HUES64 (cell line): Measurements from ENCODE around the gene PHF13.
A peak's percentile ranks its signal among the peaks of the same experiment; 100 is the strongest.

Experiments
- H3K27ac ChIP-seq: 2 replicates; pipeline ENCODE4 v1.7.0; 2013; ENCODE audit warnings: low read depth, low read length, inconsistent platforms
- H3K27me3 ChIP-seq: 2 replicates; pipeline ENCODE4 v1.6.1; 2013; ENCODE audit warnings: mild to moderate bottlenecking, low read length; ENCODE audit not compliant: insufficient read depth
- H3K36me3 ChIP-seq: 2 replicates; pipeline ENCODE4 v1.6.1; 2013; ENCODE audit warnings: mild to moderate bottlenecking, low read length; ENCODE audit not compliant: insufficient read depth
- H3K4me1 ChIP-seq: 2 replicates; pipeline ENCODE4 v1.6.1; 2013; ENCODE audit warnings: mild to moderate bottlenecking, low read length, moderate library complexity; ENCODE audit not compliant: insufficient read depth
- H3K4me3 ChIP-seq: 2 replicates; pipeline ENCODE4 v1.5.1; 2013; ENCODE audit warnings: mild to moderate bottlenecking, low read length, moderate library complexity
- H3K9ac ChIP-seq: 2 replicates; pipeline ENCODE4 v1.6.1; 2013; ENCODE audit warnings: mild to moderate bottlenecking, low read depth, low read length
- H3K9me3 ChIP-seq: 2 replicates; pipeline ENCODE4 v1.6.1; 2013; ENCODE audit warnings: low read depth, low read length; ENCODE audit not compliant: insufficient read depth
- WGBS: fragments of 150-250, 120-280 bp; methylation state at CpG from one replicate; pipeline ENCODE4 v1.1.7; 2013; ENCODE audit warnings: missing lambda C conversion rate; 5-methylcytosine and 5-hydroxymethylcytosine counted together

The PHF13 gene

DNA sequence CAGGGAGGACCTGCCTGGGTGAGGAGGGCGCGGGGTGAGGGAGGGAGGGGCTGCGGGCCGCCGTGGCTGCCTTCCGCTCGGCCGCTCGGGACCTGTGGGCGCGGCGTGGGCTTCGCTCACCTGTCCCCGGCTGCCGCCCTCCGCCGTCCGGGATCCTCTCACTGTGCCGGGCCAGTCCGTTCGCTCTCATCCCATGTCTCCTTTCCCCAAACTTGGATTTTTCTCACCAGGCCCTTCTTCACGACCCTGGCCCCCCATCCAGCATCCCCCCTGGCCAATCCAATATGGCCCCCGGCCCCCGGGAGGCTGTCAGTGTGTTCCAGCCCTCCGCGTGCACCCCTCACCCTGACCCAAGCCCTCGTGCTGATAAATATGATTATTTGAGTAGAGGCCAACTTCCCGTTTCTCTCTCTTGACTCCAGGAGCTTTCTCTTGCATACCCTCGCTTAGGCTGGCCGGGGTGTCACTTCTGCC is 33.4 kb upstream of the PHF13 start:
- Histone ChIP-seq H3K4me3 (peak overlapping the region; percentile 72), H3K9me3 (no peaks in the 10 kb centered on the region), H3K27ac (peak overlapping the region; percentile 21; the same call in 1 of the 2 replicates), H3K27me3 (no peaks in the 10 kb centered on the region), H3K9ac (peak overlapping the region; percentile 53), H3K36me3 (no peaks in the 10 kb centered on the region), H3K4me1 (peaks cover 5% of the 10 kb centered on the region; the same call in 1 of the 2 replicates)
- 2% methylated on average over 27 of the region's 30 CpGs for WGBS

GRCh38 chr1:6580593-6581409 is 32.7 kb upstream of the PHF13 start:
- Histone ChIP-seq H3K4me1 (peaks cover 5% of the 10 kb centered on the region; the same call in 1 of the 2 replicates), H3K9me3 (no peaks in the 10 kb centered on the region), H3K4me3 (peak overlapping the region; percentile 72), H3K27me3 (no peaks in the 10 kb centered on the region), H3K27ac (no peak overlapping the region), H3K9ac (peak overlapping the region; percentile 53), H3K36me3 (no peaks in the 10 kb centered on the region)
- 52% methylated on average over 19 of the region's 19 CpGs for WGBS

GRCh38 chr1:6581561-6582305 is 31.8 kb upstream of the PHF13 start:
- H3K27me3 ChIP-seq = no peaks in the 10 kb centered on the region
- H3K4me3 ChIP-seq = no peak overlapping the region
- H3K36me3 ChIP-seq = no peaks in the 10 kb centered on the region
- H3K27ac ChIP-seq = no peak overlapping the region
- H3K9me3 ChIP-seq = no peaks in the 10 kb centered on the region
- H3K4me1 ChIP-seq = peaks cover 5% of the 10 kb centered on the region; the same call in 1 of the 2 replicates
- 95% methylated on average over 10 of the region's 10 CpGs for WGBS
- H3K9ac ChIP-seq = no peak overlapping the region

DNA sequence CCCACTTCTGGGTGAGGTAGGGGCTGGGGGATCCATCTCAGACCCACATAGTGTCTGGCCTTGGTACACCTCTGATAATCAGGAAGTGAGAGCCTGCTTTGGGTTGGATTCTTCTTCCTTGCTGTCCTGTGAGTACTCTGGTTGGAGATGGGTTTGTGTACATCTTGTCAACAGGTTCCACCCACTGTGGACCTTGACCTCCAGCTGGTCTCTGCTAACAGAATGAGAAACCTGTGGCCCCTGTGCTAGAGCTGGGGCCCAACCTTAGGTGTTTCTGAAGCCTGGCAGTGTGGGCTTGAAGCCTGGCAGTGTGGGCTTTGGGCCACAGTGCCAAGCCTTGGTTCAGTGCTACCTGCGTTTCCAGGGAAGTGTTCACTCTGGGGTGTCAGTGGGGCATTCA is 31.2 kb upstream of the PHF13 start:
- no peak overlapping the region for H3K27ac ChIP-seq

DNA sequence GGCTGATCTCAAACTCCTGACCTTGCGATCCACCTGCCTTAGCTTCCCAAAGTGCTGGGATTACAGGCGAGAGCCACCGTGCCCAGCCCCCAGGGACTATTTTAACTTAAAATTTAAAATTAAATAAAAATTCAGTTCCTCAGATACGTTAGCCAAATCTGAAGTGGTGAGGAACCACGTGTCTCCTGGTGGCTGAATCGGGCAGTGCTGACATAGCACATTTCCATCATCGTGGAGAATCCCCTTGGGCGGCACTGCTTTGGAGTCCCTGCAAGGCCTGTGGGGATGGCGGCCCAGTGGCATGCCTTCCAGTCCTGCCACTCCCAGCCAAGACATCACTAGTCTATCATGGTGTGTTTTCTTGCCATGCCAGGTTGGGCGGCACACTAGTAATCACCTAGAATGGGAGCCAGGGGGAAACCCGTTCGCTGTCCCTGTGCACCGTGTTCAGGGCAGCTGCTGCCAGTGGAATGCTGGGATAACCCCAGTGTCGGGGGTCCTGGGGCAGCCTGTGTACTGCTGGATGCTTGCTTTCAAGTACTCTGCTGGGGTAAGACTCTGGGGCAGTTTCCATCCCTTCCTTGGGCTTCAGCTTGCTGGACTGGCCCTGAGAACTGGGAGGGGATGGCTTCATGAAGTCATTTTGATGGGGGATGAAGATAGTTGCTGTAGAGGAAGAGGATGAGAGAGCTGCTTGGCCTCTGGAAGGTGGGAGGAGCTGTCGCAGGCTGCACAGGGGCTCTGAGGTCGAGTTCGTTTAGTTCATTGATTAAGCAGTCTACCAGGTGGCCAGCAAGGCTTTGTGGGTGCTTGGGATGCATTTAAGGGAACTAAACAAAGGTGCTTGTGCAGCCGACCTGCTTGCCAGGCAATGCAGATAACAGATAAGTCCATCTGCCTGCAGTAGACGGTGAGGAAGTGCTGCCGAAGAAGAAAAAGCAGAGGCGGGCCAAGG is 29.1 kb upstream of the PHF13 start:
- no peaks in the 10 kb centered on the region for H3K9me3 ChIP-seq
- H3K9ac ChIP-seq = no peak overlapping the region
- H3K27me3 ChIP-seq = no peaks in the 10 kb centered on the region
- 90% methylated on average over 21 of the region's 21 CpGs for WGBS
- H3K4me3 ChIP-seq = no peak overlapping the region
- peaks cover 16% of the 10 kb centered on the region for H3K36me3 ChIP-seq
- H3K27ac ChIP-seq = no peak overlapping the region
- no peaks in the 10 kb centered on the region for H3K4me1 ChIP-seq

More for the DNA sequence above, 31.2 kb upstream of the PHF13 start:
- Histone ChIP-seq H3K9ac (no peak overlapping the region), H3K4me1 (peaks cover 5% of the 10 kb centered on the region; the same call in 1 of the 2 replicates), H3K4me3 (no peak overlapping the region), H3K27me3 (no peaks in the 10 kb centered on the region), H3K9me3 (no peaks in the 10 kb centered on the region), H3K36me3 (no peaks in the 10 kb centered on the region)
- 93% methylated on average over 1 of the region's 1 CpG for WGBS

GRCh38 chr1:6585081-6585722 is 28.3 kb upstream of the PHF13 start:
- Histone ChIP-seq H3K9ac (no peak overlapping the region), H3K27me3 (no peaks in the 10 kb centered on the region), H3K9me3 (no peaks in the 10 kb centered on the region), H3K27ac (no peak overlapping the region), H3K4me3 (no peak overlapping the region), H3K36me3 (peaks cover 24% of the 10 kb centered on the region), H3K4me1 (no peaks in the 10 kb centered on the region)
- 86% methylated on average over 12 of the region's 12 CpGs for WGBS

- 93% methylated on average over 7 of the region's 7 CpGs for WGBS
- no peaks in the 10 kb centered on the region for H3K4me1 ChIP-seq
- H3K36me3 ChIP-seq = peaks cover 31% of the 10 kb centered on the region
- no peak overlapping the region for H3K9ac ChIP-seq
- no peak overlapping the region for H3K27ac ChIP-seq
- no peaks in the 10 kb centered on the region for H3K9me3 ChIP-seq
- no peaks in the 10 kb centered on the region for H3K27me3 ChIP-seq
- no peak overlapping the region for H3K4me3 ChIP-seq
Observed at GRCh38 chr1:6585841-6586240, 27.7 kb upstream of the PHF13 start.

DNA sequence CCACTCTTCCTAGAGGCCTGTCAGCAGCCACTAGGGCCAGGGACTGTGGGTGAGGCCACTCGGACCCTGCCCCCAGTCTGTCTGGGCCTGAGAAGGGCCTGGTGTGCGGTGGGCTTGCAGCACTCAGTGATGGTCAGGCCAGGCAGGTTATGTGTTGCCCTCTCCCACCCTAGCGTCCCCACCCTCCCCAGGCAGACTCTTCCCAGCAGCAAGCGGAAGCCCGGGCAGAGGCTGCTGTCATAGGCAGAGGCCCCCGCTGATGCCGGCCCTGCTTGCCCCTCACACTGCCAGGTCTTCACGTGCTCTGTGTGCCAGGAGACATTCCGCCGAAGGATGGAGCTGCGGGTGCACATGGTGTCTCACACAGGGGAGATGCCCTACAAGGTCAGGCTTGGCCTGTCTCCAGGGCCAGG is 27.1 kb upstream of the PHF13 start:
- no peaks in the 10 kb centered on the region for H3K27me3 ChIP-seq
- H3K36me3 ChIP-seq = peaks cover 36% of the 10 kb centered on the region
- no peak overlapping the region for H3K27ac ChIP-seq
- WGBS = 91% methylated on average over 11 of the region's 11 CpGs
- H3K4me1 ChIP-seq = no peaks in the 10 kb centered on the region
- no peak overlapping the region for H3K4me3 ChIP-seq
- H3K9ac ChIP-seq = no peak overlapping the region
- no peaks in the 10 kb centered on the region for H3K9me3 ChIP-seq

DNA sequence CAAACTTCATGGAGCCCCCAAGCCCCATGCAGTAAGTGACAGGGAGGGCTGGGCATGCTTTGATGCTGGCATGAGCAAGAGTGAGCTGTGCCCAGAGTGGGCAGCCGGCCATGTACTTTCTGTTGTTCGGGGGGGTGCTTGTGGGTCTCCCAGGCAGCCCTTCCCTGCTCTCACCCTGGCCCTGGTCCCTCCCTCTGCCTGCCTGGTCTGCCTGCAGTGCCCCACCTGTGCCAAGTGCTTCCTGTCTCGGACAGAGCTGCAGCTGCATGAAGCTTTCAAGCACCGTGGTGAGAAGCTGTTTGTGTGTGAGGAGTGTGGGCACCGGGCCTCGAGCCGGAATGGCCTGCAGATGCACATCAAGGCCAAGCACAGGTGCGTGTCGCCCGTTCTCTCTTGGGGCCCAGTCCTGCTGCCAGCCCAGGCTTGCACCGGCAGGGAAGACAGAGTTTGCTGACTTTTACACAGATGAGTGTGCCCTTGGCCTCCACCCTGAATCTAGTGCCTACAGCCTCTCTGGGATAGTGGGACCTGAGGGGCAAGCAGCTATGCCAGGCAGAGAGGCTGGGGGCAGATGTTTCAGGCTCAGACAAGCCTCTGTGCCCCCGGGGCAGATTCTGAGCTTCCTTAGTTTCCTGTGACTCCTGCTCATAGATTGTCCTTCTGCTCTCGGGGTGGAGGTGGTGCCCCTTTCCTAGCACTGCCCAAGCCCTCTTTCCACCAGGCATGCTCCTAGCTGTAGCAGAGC is 26.1 kb upstream of the PHF13 start:
- no peaks in the 10 kb centered on the region for H3K9me3 ChIP-seq
- H3K9ac ChIP-seq = no peak overlapping the region
- H3K4me1 ChIP-seq = no peaks in the 10 kb centered on the region
- no peaks in the 10 kb centered on the region for H3K27me3 ChIP-seq
- no peak overlapping the region for H3K4me3 ChIP-seq
- no peak overlapping the region for H3K27ac ChIP-seq
- 95% methylated on average over 13 of the region's 13 CpGs for WGBS
- peaks cover 45% of the 10 kb centered on the region for H3K36me3 ChIP-seq
